ENCODE measurements around the gene ALDH1L2. TPM values are rescaled to one million over a fixed set of nuclear protein-coding genes. Genes with fewer than 3 reads are reported as not detected.

ALDH1L2 gene
- total and polyA plus RNA-seq, 2 experiments from 2014 or later, result 6.5 to 16.2 TPM

DNA sequence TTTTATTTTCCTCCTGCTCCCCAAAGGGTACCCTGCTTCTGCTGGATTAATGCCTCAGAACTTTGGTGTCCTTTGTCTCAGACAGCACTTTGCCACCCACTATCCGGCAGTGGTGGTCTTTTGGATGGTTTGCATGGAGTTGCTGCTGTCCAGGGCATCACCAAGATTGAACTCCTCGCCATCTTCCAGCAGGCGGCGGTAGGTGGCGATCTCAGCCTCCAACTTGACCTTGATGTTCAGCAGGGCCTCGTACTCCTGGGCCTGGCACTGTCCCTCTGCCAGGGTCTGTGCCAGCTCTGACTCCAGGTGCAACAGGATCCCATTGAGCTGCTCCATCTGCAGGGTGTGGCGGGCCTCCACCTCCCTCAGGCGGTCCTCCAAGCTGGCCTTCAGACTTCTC lies 107.6 kb downstream of the ALDH1L2 start:
- DNase-seq (ENCODE audit: low spot score), result no peak
- Histone ChIP-seq H3K9me2 (replicated peaks; ENCODE audit: insufficient read depth) (no peaks in the 10 kb centered on the region), H3K27ac (no peak overlapping the region), H4K20me1 (ENCODE audit: insufficient read depth, poor library complexity, severe bottlenecking) (no peaks in the 10 kb centered on the region), H3K9me3 (ENCODE audit: low read depth) (no peaks in the 10 kb centered on the region), H3K4me3 (no peak overlapping the region), H3K36me3 (replicated peaks; ENCODE audit: insufficient read depth, low read depth) (no peaks in the 10 kb centered on the region), H3K27me3 (no peaks in the 10 kb centered on the region), H3K4me1 (ENCODE audit: insufficient read depth) (no peaks in the 10 kb centered on the region), H3K79me2 (no peaks in the 10 kb centered on the region), H3K4me2 (no peak overlapping the region), H2AFZ (no peak overlapping the region)
- 76% methylated on average over 8 of the region's 8 CpGs for WGBS (ENCODE audit: low lambda C conversion rate, missing lambda C conversion rate)
- TF ChIP-seq EZH2 (IDR thresholded peaks at IDR 0.05; ENCODE audit: borderline replicate concordance), result no peak
- TF ChIP-seq EZH2phosphoT487 (IDR thresholded peaks at IDR 0.05; ENCODE audit: low read depth, severe bottlenecking, unreplicated experiment), result no peak
- TF ChIP-seq, protein P1, sequence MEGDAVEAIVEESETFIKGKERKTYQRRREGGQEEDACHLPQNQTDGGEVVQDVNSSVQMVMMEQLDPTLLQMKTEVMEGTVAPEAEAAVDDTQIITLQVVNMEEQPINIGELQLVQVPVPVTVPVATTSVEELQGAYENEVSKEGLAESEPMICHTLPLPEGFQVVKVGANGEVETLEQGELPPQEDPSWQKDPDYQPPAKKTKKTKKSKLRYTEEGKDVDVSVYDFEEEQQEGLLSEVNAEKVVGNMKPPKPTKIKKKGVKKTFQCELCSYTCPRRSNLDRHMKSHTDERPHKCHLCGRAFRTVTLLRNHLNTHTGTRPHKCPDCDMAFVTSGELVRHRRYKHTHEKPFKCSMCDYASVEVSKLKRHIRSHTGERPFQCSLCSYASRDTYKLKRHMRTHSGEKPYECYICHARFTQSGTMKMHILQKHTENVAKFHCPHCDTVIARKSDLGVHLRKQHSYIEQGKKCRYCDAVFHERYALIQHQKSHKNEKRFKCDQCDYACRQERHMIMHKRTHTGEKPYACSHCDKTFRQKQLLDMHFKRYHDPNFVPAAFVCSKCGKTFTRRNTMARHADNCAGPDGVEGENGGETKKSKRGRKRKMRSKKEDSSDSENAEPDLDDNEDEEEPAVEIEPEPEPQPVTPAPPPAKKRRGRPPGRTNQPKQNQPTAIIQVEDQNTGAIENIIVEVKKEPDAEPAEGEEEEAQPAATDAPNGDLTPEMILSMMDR (IDR thresholded peaks at IDR 0.05; ENCODE audit: poor library complexity), result no peak

DNA sequence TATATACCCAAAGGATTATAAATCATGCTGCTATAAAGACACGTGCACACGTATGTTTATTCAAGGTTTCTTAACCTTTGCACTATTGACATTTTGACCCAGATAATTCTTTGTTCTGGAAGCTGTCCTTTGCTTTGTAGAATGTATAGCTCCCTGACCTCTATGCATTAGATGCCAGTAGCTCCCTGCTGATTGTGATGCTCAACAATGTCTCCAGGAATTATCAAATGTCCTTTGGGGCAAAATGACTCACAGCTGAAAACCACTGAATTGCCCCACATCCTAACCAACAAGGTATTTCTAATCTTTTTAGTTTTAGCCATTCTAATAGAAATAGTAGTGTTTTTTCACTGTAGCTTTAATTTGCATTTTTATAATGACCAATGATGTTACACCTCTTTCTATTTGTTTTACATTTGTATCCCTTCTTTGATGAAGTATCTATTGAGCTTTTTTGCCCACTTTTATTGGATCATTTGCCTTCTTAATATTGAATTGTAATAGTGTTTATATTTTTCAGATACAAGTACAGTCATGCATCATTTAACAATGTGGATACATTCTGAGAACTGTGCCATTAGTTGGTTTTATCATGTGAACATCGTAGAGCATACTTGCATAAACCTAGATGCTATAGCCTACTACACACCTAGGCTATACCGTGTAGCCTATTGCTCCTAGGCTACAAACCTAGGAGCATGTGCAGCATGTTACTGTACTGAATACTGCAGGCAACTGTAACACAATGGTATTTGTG lies 108.5 kb downstream of the ALDH1L2 start:
- H3K27me3 ChIP-seq, result no peaks in the 10 kb centered on the region
- H3K4me1 ChIP-seq (ENCODE audit: insufficient read depth), result no peaks in the 10 kb centered on the region
- H3K36me3 ChIP-seq (replicated peaks; ENCODE audit: insufficient read depth, low read depth), result no peaks in the 10 kb centered on the region
- no peak overlapping the region for H3K4me3 ChIP-seq
- H3K9me2 ChIP-seq (replicated peaks; ENCODE audit: insufficient read depth), result no peaks in the 10 kb centered on the region
- no peak overlapping the region for H3K4me2 ChIP-seq
- no peaks in the 10 kb centered on the region for H3K9me3 ChIP-seq (ENCODE audit: low read depth)
- no peaks in the 10 kb centered on the region for H4K20me1 ChIP-seq (ENCODE audit: insufficient read depth, poor library complexity, severe bottlenecking)
- no peak overlapping the region for H3K27ac ChIP-seq
- no peaks in the 10 kb centered on the region for H3K79me2 ChIP-seq
- H2AFZ ChIP-seq, result no peak overlapping the region
- WGBS (ENCODE audit: low lambda C conversion rate, missing lambda C conversion rate), result 73% methylated on average over 4 of the region's 4 CpGs
- no peak for TF ChIP-seq EZH2phosphoT487 (IDR thresholded peaks at IDR 0.05; ENCODE audit: low read depth, severe bottlenecking, unreplicated experiment)
- TF ChIP-seq, protein P1 (IDR thresholded peaks at IDR 0.05; ENCODE audit: poor library complexity), result no peak
- TF ChIP-seq EZH2 (IDR thresholded peaks at IDR 0.05; ENCODE audit: borderline replicate concordance), result no peak
- no peak for DNase-seq (ENCODE audit: low spot score)

DNA sequence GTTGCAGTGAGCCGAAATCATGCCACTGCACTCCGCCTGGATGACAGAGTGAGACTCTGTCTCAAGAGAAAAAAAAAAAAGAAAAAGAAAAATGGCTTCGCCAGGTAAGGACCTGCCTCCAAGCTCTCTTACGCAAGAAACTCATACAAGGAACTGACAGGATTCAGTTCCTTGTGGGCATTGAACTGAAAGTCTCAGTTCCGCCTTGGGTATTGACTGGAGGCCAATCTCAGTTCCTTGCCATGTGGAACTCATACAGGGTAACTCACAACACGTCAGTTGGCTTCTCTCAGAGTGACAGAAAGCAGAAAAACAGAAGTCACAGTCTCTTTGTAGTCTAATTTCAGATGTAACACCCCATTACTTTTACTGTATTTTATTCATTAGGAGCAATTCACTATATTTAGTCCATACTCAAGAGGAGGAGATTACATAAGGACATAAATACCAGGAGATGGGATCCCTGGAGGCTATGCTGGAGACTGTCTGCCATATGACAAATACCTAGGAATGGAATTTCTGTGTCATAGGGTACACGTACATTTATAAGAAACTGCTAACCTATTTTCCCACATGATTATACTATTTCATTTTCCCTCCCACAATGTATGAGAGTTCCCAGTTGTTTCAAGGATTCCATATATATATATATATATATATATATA lies 109.5 kb downstream of the ALDH1L2 start:
- Histone ChIP-seq H2AFZ (no peak overlapping the region), H3K27ac (no peak overlapping the region), H3K4me1 (ENCODE audit: insufficient read depth) (no peaks in the 10 kb centered on the region), H3K36me3 (replicated peaks; ENCODE audit: insufficient read depth, low read depth) (no peaks in the 10 kb centered on the region), H3K79me2 (no peaks in the 10 kb centered on the region), H4K20me1 (ENCODE audit: insufficient read depth, poor library complexity, severe bottlenecking) (no peaks in the 10 kb centered on the region), H3K9me3 (ENCODE audit: low read depth) (no peaks in the 10 kb centered on the region), H3K4me3 (no peak overlapping the region), H3K9me2 (replicated peaks; ENCODE audit: insufficient read depth) (no peaks in the 10 kb centered on the region), H3K27me3 (no peaks in the 10 kb centered on the region), H3K4me2 (no peak overlapping the region)
- WGBS (ENCODE audit: low lambda C conversion rate, missing lambda C conversion rate), result 86% methylated on average over 7 of the region's 7 CpGs
- no peak for DNase-seq (ENCODE audit: low spot score)
- TF ChIP-seq EZH2 (IDR thresholded peaks at IDR 0.05; ENCODE audit: borderline replicate concordance), result no peak
- no peak for TF ChIP-seq EZH2phosphoT487 (IDR thresholded peaks at IDR 0.05; ENCODE audit: low read depth, severe bottlenecking, unreplicated experiment)
- TF ChIP-seq, protein P1 (IDR thresholded peaks at IDR 0.05; ENCODE audit: poor library complexity), result no peak
